ENCODE measurements around the gene GIPC3. TPM values are rescaled to one million over a fixed set of nuclear protein-coding genes. Genes with fewer than 3 reads are reported as not detected.

GIPC3 gene
- total RNA-seq, 4 donors from 2014 or later, result 0.13 to 5.8 (median 0.70) TPM

GRCh38 chr19:3537438-3538240 lies 47.6 kb upstream of the GIPC3 start:
- Histone ChIP-seq H3K4me1 (no peaks in the 10 kb centered on the region), H3K36me3 (peaks cover 0 to 37% (median 0%) of the 10 kb centered on the region in 3 donors), H3K27ac (no peak overlapping the region), H3K9me3 (no peaks in the 10 kb centered on the region), H3K27me3 (no peaks in the 10 kb centered on the region), H3K4me3 (no peak overlapping the region)
- DNase-seq, result no peak
- no peak for TF ChIP-seq CTCF (IDR thresholded peaks at IDR 0.05)
- TF ChIP-seq POLR2A (IDR thresholded peaks at IDR 0.05), result no peak

GRCh38 chr19:3538258-3538929 lies 46.9 kb upstream of the GIPC3 start:
- Histone ChIP-seq H3K9me3 (no peaks in the 10 kb centered on the region), H3K27ac (no peak overlapping the region), H3K27me3 (no peaks in the 10 kb centered on the region), H3K4me3 (no peak overlapping the region), H3K36me3 (peaks cover 0 to 34% (median 0%) of the 10 kb centered on the region in 3 donors), H3K4me1 (no peaks in the 10 kb centered on the region)
- TF ChIP-seq CTCF (IDR thresholded peaks at IDR 0.05) (no peak), POLR2A (IDR thresholded peaks at IDR 0.05) (no peak)
- no peak for DNase-seq

- Histone ChIP-seq H3K4me1 (no peaks in the 10 kb centered on the region), H3K4me3 (no peak within 1 kb of the TSS), H3K27me3 (no peaks in the 10 kb centered on the region), H3K9me3 (no peaks in the 10 kb centered on the region), H3K27ac (no peak within 1 kb of the TSS), H3K36me3 (peaks cover 0 to 33% (median 0%) of the 10 kb centered on the region in 3 donors)
- TF ChIP-seq CTCF (IDR thresholded peaks at IDR 0.05) (no peak), POLR2A (IDR thresholded peaks at IDR 0.05) (no peak)
- DNase-seq, result no peak
Observed at GRCh38 chr19:3538965-3539755, 46.1 kb upstream of the GIPC3 start, which contains the start of gene TEKTIP1. TEKTIP1 (plus strand) TSS chr19:3539174; CDS start chr19:3539178, 4 bp downstream.

DNA sequence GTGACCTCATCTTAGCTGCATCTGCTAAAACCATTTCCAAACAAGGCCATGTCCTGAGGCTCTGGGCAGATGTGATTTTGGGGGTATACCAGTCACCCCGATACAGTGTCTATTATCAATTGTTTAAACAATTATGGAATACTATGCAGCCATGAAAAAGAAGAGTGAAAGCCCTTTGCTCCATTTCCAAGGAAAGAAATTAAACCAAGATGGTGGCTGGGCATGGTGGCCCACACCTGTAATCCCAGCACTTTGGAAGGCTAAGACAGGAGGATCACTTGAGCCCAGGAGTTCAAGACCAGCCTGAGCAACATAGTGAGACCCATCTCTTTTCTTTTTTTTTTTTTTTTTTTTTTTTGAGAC lies 45.5 kb upstream of the GIPC3 start:
- Histone ChIP-seq H3K9me3 (no peaks in the 10 kb centered on the region), H3K4me1 (no peaks in the 10 kb centered on the region), H3K27ac (no peak overlapping the region), H3K36me3 (peaks cover 0 to 33% (median 0%) of the 10 kb centered on the region in 3 donors), H3K27me3 (no peaks in the 10 kb centered on the region), H3K4me3 (no peak overlapping the region)
- DNase-seq, result no peak
- TF ChIP-seq CTCF (IDR thresholded peaks at IDR 0.05) (no peak), POLR2A (IDR thresholded peaks at IDR 0.05) (no peak)

GRCh38 chr19:3543150-3544057 lies 41.9 kb upstream of the GIPC3 start:
- H3K4me3 ChIP-seq, result no peak overlapping the region
- H3K4me1 ChIP-seq, result no peaks in the 10 kb centered on the region
- H3K9me3 ChIP-seq, result no peaks in the 10 kb centered on the region
- H3K27me3 ChIP-seq, result no peaks in the 10 kb centered on the region
- DNase-seq, result no peak
- TF ChIP-seq POLR2A (IDR thresholded peaks at IDR 0.05) (no peak), CTCF (IDR thresholded peaks at IDR 0.05) (no peak)
- H3K36me3 ChIP-seq, result peaks cover 0 to 35% (median 0%) of the 10 kb centered on the region in 3 donors
- H3K27ac ChIP-seq, result no peak overlapping the region
